ENCODE measurements around the gene SORT1. TPM values are rescaled to one million over a fixed set of nuclear protein-coding genes. Genes with fewer than 3 reads are reported as not detected.

SORT1 gene
- total and polyA plus RNA-seq, 2 of the 8 experiments (the other 6 are each of a cell fraction or from before 2014, with no cell fraction given): 18.7 to 69.6 TPM

DNA sequence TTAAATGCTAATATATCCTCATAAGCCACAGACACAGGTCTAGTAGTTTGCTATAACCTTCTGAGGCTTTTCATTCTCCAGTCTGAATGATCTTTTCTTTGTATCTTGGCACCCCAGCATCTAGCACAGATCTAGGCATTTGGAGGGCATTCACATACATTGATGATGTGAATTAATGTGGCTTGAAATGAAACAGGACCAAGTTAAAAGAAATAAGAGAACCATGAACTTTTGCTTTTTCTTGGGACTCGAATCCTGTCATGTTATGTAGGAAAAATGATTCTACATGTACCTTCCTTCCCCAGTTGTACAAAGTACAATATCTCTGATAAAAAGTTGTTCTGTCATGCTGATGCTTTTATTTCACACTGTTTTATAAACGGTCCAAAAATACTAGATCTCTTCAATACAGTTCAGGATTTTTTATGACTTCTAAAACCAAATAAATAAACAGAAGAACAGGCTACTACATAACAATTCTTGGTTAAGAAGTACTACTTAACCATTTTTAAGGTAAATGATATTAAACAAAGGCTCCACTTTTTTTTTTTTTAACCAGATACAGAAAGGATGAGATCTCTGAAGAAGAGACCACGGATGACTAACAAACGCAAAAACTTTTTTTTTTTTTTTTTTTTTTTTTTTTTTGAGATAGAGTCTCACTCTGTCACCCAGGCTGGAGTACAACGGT, 3.0 kb downstream of the SORT1 start:
- no peak for FAIRE-seq
- WGBS, 2 experiments (ENCODE audit: extremely low coverage in 1 of 2, insufficient coverage in 1 of 2, insufficient read length in 1 of 2, insufficient replicate concordance in 2 of 2, low coverage in 1 of 2, low lambda C conversion rate in 2 of 2, missing lambda C conversion rate in 1 of 2): 95% methylated on average over 4 of the region's 5 CpGs; no CpG with 5 or more reads in 1 of the 2 experiments

More for the DNA sequence above, 3.0 kb downstream of the SORT1 start:
- H3K4ac ChIP-seq (replicated peaks; ENCODE audit: insufficient read length, low read depth, low read length): no peak overlapping the region
- no peak overlapping the region for H2AK5ac ChIP-seq (ENCODE audit: low read depth, low read length)
- H2BK12ac ChIP-seq (ENCODE audit: low read depth, low read length): no peak overlapping the region
- H3K23me2 ChIP-seq (ENCODE audit: low read depth, low read length): peaks cover 8% of the 10 kb centered on the region
- H3K18ac ChIP-seq (ENCODE audit: extremely low read depth, low read length): no peak overlapping the region
- no peaks in the 10 kb centered on the region for H3K9me3 ChIP-seq (ENCODE audit: insufficient read depth in 2 of 2, low read depth in 1 of 2, low read length in 1 of 2)
- no peak overlapping the region for H3K9ac ChIP-seq (replicated peaks in 1 of 4; ENCODE audit: extremely low read depth in 1 of 4, low read depth in 3 of 4, low read length in 3 of 4)
- no peak overlapping the region for H3K4me2 ChIP-seq (ENCODE audit: insufficient read depth in 1 of 2, low read depth in 2 of 2, low read length in 2 of 2)
- H3K14ac ChIP-seq (ENCODE audit: insufficient read length): no peak overlapping the region
- no peak overlapping the region for H2BK5ac ChIP-seq (ENCODE audit: low read depth, low read length)
- H2AFZ ChIP-seq (ENCODE audit: low read length): no peak overlapping the region
- peaks cover 0 to 7% of the 10 kb centered on the region in 2 experiments for H4K20me1 ChIP-seq (replicated peaks in 1 of 2; ENCODE audit: control insufficient read depth in 1 of 2, insufficient read depth in 2 of 2, low read length in 2 of 2)
- no peak overlapping the region for H4K5ac ChIP-seq (ENCODE audit: insufficient read length, low read depth, low read length)
- no peaks in the 10 kb centered on the region for H3K27me3 ChIP-seq (replicated peaks in 1 of 4; ENCODE audit: control insufficient read depth in 3 of 4, extremely low read depth in 1 of 4, insufficient read depth in 3 of 4, low read length in 3 of 4)
- H3K79me2 ChIP-seq (ENCODE audit: control insufficient read depth in 1 of 2, insufficient read depth in 2 of 2, low read length in 2 of 2): peaks cover 0 to 70% of the 10 kb centered on the region in 2 experiments; a peak in 3 of 4 replicates
- ChIA-PET CTCF (ENCODE audit: partially characterized antibody) (no interaction called here), POLR2A (ENCODE audit: partially characterized antibody) (interaction anchor here (1.3 to 2.4 kb wide), 2 partner anchors 11 to 118 kb away, joined by 3 to 13 read pairs; no protein-coding TSS in a partner anchor)
- TF ChIP-seq EZH2 (IDR thresholded peaks at IDR 0.05; ENCODE audit: low read depth, low read length, severe bottlenecking) (no peak), POLR2AphosphoS5 (IDR thresholded peaks at IDR 0.05; ENCODE audit: low read depth, low read length) (no peak), SAP30 (IDR thresholded peaks at IDR 0.05; ENCODE audit: insufficient read depth, insufficient replicate concordance, low read length) (no peak), TAF7 (optimal IDR thresholded peaks at IDR 0.05; ENCODE audit: borderline replicate concordance, low read depth, low read length) (no peak), TCF12 (IDR thresholded peaks at IDR 0.05; ENCODE audit: low read depth, low read length) (no peak), FOSL1 (IDR thresholded peaks at IDR 0.05; ENCODE audit: insufficient read depth, low read depth, low read length) (no peak), SP2 (IDR thresholded peaks at IDR 0.05; ENCODE audit: low read length) (no peak)
- H3K36me3 ChIP-seq (ENCODE audit: control insufficient read depth in 2 of 4, insufficient read depth in 4 of 4, low read length in 3 of 4): no peaks in the 10 kb centered on the region
- no peak overlapping the region for H3K27ac ChIP-seq (ENCODE audit: low read depth, low read length)
- no peak for DNase-seq (ENCODE audit: low read depth in 1 of 2, low spot score in 2 of 2)
- no peaks in the 10 kb centered on the region for H3K79me1 ChIP-seq (ENCODE audit: low read depth, low read length)
- H3K4me1 ChIP-seq (replicated peaks in 1 of 4; ENCODE audit: control insufficient read depth in 3 of 4, insufficient read depth in 4 of 4, low read length in 3 of 4): peaks cover 3 to 10% (median 7%) of the 10 kb centered on the region in 4 experiments; a peak in 6 of 7 replicates
- no peak overlapping the region for H4K8ac ChIP-seq (ENCODE audit: extremely low read depth, insufficient read depth, low read length)
- H3K56ac ChIP-seq (replicated peaks; ENCODE audit: insufficient read length, low read depth, low read length): no peak overlapping the region
- no peak overlapping the region for H2BK120ac ChIP-seq (replicated peaks; ENCODE audit: low read depth, low read length)
- no peak overlapping the region for H4K91ac ChIP-seq (replicated peaks; ENCODE audit: insufficient read length, low read length)
- H3K4me3 ChIP-seq (ENCODE audit: extremely low read depth in 1 of 4, insufficient read depth in 2 of 4, low read depth in 3 of 4, low read length in 4 of 4): no peak overlapping the region
- no peak overlapping the region for H3K23ac ChIP-seq (ENCODE audit: insufficient read length)
- H2BK15ac ChIP-seq (ENCODE audit: low read length): no peak overlapping the region
- no peak overlapping the region for H2BK20ac ChIP-seq (ENCODE audit: low read length)
